ENCODE measurements around the gene TH.
"Not testable (repeated sequence)": the region's sequence is repeated elsewhere in the genome, so short reads cannot be mapped to it uniquely, and the experiment has no call there.

Gene TH

DNA sequence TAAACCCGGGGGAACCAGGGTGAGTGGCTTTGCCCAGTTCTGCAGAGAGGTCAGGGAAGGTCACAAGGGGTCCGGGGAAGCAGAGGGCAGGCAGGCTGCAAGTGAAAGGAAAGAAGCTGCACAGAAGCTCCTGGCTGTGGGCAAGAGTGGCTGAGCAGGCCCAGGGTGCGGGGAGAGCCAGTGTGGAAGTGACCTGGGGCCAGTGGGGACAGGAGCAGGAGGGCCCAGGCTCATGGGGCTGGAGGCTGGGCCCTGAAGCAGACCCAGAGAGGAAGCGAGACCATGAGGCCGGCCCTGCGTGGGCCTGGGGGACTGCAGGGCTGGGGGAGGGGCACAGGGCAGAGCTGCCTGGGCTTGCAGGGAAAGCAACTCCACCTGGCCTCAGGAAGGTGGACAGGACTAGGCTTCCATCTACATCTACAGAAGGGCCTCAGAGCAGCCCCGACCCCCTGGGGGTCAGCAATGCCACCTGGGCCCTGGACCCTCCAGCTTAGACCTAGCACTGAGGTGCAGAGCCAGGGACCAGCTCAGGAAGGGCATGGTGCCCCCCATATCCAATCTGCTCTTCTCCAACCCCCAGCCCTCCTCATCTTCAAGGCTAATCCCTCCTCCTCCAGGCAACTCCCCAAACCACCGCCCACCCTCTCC is 44.0 kb downstream of the TH start:
- no peak for DNase-seq

DNA sequence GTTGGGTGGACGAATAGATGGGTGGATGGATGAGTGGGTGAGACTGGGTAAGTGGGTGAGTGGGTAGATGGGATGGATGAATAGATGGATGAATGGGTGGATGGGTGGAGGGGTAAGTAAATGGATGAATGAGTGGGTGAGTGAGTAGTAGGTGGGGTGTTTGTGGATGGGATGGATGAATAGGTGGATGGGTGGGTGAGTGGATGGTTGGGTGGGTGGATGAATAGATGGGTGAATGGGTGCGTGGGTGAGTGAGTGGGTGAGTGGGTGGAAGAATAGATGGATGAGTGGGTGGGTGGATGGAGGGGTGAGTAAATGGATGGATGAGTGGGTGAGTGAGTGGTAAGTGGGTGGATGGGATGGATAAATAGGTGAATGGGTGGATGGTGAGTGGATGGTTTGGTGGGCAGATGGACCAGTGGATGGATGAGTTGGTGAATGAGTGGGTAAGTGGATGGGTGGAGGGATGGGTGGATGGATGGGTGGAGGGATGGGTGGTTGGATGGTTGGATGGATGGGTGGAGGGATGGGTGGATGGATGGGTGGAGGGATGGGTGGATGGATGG is 45.0 kb downstream of the TH start:
- no peak for DNase-seq

DNA sequence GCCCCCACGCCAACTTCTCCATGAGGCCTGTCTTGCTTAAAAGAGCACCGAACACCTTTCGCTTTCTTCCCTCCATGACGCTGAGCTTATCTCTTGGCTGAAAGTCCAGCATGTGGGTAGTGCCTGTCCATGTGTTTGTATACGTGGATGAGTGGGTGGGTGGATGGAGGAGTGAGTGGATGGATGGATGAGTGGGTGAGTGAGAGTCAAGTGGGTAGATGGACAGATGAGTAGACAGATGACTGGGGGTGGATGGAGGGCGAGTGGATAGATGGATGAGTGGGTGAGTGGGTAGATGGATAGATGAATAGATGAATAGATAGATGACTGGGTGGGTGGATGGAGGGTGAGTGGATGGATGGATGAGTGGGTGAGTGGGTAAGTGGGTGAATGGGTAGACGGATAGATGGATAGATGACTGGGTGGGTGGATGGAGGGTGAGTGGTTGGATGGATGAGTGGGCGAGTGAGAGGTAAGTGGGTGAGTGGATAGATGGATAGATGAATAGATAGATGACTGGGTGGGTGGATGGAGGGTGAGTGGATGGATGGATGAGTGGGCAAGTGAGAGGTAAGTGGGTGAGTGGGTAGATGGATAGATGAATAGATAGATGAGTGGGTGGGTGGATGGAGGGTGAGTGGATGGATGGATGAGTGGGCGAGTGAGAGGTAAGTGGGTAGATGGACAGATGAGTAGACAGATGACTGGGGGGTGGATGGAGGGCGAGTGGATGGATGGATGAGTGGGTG is 46.7 kb downstream of the TH start:
- not testable (repeated sequence) for DNase-seq

DNA sequence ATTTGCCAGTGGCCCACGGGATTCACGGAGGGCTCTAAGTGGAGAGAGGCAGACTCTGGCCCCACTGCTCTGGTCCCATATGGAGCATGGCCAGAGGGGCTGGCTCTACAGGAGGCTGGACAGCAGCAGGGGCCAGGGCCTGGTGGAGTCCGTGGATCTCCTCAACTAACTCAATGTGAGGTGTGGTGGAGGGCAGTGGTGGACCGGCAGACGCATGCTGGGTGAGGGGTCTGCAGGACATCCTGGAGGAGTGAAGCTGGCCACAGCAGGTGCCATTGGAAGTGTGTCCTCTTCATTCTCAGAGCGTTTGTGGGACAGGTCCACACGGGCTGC is 48.0 kb downstream of the TH start:
- no peak for DNase-seq

DNA sequence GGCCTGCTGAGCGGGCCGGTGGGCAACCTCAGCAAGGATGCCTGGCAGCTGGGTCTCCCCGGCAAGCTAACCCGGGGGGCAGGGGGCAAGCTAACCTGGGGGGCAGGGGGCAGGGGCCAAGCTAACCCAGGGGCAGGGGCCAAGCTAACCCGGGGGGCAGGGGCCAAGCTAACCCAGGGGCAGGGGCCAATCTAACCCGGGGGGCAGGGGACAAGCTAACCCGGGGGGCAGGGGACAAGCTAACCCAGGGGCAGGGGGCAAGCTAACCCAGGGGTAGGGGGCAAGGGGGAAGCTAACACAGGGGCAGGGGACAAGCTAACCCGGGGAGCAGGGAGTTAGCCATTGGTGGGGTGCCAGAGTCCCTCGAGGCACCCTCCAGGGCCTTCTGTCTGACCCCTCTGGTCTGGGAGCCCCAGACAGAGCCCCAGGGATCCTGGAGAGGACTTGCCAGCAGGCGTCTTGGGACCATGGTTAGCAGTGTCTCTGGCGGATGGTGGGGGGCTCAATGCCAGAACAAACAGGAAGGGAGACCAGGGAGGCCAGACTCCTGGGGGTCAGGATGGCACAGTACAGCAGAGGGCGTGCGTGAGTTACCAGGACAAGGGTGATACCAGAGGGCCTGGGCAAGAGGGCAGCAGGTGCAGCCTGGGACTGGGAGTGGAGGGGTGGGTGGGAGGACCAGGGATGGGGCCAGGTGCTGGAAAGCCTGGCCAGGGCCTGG is 48.5 kb downstream of the TH start:
- no peak for DNase-seq

DNA sequence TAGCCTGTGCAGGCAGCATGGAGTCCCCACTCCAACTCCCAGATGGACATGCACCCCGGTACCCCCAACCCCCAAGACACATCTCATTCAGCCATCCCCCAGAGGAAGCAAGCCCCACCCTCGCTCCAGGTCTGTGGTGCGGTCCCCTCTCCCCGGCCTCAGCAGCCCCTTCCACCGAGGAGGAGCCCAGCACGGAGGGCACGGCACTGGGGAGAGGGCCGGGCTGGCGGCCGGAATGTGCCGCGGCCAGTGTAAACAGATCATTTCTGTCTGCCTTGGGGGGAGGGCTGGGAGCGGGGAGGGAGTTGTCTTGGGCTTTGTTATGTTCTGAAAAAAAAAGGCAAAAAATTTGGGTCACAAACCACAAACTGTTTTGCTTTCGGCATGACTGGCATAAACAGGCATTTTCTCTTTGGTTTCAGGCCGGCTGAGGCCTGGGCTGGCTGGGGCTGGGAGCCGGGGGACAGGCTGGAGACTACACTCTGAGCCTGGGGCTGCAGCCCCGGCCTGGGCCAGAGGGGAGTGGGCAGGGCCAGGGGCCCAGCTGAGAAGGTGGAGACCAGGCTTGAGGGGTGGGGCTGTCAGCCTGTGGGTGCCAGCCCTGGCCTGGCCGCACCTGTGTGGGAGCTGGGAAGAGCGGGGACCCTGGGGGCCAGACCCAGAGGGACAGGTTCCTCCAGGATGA is 49.3 kb downstream of the TH start:
- no peak for DNase-seq

DNA sequence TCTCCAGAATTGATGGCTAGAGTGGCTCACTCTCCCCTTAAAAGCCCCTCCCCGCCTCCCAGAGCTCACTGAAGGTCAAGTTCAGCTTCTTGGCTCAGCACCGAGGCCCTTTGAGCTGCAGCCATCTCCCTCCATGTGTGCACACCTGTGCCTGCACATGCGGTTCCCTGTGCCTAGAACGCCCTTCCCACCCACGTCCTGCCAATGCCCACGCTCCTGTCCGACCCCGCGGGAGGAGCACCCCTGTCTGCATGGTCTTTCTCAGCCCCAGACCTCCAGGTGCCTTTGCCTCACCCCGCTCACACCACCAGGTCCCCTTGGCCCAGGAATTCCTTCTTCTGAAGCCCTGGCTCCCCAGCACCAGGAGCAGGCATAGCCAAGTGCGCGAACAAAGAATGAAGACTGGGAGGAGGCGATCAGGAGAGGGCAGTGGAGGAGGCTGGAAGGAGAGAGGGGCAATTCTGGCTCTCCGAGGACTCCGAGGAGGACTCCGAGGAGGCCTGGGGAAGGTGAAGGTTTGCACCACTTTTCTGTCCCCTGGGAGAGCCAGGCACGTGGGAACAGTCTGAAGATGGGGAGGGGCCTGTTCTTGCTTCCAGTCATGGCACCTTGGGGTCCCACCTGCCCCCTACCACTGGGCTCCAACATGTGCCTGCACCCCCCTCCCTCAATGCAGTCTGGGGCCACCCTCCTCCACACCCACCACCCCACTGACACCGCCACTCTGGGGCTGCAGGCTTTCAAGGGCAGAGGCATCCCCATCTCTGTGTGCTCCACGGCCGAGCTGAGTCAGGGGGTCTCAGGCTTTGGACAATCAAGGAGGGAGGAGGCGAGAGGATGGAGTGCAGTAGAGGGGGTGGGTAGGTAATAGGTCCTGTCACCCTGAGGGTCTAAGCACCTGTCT is 50.1 kb downstream of the TH start:
- no peak for DNase-seq

DNA sequence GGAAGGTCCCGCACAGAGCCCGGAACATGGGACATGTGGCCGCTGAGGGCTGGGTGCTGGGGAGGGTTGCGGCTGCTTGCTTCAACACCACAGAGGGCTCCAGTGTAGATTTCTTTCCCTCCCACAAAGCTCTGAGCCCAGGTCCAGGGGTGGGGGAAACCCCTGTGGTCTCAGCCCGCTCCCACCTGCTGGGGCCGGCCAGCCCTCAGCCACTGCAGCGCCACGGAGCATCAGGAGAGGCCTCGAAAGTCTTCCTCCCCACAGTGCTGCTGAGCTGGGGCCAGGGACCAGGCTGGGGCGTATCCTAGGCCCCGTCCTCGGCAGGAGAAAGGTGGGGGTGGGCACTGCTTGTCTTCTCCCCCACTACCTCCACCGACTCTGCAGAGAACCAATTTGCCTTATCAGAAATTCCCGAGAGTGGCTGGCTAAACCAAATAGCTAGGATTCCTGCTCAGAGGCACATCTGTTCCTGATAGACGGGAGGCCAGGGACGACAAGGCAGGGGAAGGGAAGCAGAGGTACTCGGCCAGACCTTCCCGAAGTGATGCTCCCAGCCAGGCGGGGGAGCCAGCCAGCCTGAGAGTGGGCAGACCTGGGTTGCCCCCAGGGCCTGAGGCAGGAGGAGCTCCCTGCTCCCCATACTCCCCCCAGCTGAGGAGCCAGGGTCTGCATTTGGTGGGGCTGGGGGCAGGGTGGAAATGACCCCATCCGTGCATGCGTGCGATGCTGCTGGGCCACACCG is 51.1 kb downstream of the TH start:
- no peak for DNase-seq

DNA sequence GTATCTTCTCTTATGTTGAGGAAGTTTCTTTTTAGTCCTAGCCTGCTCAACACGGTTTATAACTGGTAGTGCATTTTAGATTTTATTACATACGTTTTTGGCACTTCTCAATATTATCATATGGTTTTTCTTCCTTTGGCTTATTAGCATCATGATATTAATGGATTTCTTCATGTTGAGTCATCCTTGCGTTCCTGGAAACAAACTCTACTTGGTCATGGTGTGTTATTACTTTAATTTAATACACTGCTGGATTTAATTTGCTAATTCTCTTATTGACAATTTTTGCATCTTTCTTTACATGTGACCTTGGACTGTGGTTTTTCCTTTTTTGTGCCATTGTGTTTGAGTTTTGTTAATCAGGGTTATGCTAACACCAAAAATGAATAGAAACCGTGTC is 52.9 kb downstream of the TH start:
- DNase-seq: no peak

DNA sequence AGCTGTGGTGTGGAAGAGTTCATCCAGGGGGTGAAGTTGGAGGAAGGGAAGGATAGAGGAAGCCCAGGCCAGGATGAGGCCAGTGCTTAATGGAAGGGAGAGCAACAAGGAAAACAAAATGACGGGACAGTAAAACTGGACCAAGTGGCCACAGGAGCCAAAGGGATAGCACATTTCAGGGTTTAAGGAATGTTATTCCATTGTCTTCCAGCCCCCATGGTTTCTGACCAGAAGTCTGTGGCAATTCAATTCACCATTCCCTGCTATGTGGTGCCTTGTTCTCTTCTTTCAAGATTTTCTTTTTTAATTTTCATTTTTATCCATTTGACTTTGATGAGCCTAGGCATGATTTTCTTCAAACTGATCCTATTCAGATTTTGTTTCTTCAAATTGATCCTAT is 54.9 kb downstream of the TH start:
- no peak for DNase-seq

DNA sequence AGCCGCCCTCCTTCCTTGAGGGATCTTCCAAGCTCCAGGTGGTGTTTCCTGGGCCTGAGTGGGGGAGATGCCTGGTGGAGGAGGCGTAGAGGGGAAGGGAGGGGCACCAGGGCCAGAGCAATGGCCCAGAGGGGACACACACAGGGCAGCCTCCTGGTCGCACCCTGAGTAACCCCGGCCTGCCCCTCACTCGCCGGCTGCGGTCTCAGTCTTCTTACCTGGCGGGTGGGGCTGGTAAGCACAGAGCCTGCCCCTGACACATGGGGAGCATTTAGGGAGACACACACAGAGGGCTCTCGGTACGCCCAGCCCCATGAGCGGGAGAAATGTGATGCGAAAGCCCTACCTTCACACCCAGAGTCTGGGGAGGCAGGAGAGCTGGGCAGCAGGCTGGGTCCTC is 56.3 kb downstream of the TH start:
- no peak for DNase-seq

DNA sequence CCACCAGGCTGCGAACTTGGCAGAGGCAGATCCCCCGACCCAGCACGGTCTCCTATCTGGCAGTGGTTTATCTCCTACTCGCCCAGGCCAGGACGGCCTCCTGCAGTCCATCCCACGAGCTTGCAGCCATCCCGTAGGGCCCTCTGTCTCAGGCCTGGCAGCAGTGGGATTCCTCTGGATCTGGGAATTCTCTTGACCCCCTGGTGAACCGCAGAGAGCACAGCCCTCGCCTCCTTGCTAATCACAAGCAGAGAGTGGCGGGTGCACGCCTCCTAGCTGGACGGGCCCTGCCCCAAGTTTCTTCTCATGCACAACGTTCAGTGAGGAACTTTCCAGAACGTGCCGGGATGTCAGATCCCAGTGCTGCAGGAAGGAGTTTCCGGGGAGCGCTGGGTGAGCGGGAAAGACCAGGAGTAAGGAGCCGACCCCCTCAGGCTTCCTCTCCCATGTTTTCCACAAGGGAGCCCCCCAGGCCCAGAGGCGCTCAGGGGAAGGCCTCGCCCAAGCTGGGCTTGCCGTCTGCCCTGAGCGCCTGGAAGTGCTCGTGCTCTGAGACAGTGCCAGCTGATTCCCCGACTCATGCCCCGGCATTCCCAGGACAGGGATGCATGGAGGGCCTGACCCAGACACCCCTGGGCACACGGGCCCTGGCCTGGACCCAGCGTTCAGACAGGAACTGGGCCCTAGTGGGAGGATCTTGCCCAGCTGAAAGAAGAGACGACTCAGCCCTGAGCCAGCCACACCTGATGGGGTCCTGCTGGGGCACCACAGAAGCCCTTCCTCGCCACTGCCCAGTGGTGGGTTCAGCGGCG is 57.0 kb downstream of the TH start:
- no peak for DNase-seq
